Osteocyte (in vitro differentiated cells): ENCODE data around the gene OR4K2. TPM values are rescaled to one million over a fixed set of nuclear protein-coding genes. Genes with fewer than 3 reads are reported as not detected.
"Not testable (repeated sequence)": the region's sequence is repeated elsewhere in the genome, so short reads cannot be mapped to it uniquely, and the experiment has no call there.

Source experiments
- DNase-seq: peaks from one replicate; pipeline ENCODE4 v3.0.0; 2021; ENCODE audit warnings: mixed read lengths; ENCODE audit not compliant: unreplicated experiment; ENCODE audit errors: extremely low spot score
- H3K27ac Mint-ChIP-seq: one replicate; pipeline ENCODE4 v1.8.0; 2021; ENCODE audit warnings: mild to moderate bottlenecking, mixed read lengths; ENCODE audit not compliant: unreplicated experiment
- H3K27me3 Mint-ChIP-seq: one replicate; pipeline ENCODE4 v1.8.0; 2021; ENCODE audit warnings: mixed read lengths; ENCODE audit not compliant: unreplicated experiment
- H3K36me3 Mint-ChIP-seq: one replicate; pipeline ENCODE4 v1.8.0; 2021; ENCODE audit warnings: mixed read lengths; ENCODE audit not compliant: unreplicated experiment
- H3K4me1 Mint-ChIP-seq: one replicate; pipeline ENCODE4 v1.8.0; 2021; ENCODE audit warnings: mixed read lengths; ENCODE audit not compliant: unreplicated experiment
- H3K4me3 Mint-ChIP-seq: one replicate; pipeline ENCODE4 v1.8.0; 2021; ENCODE audit warnings: mild to moderate bottlenecking, moderate library complexity, mixed read lengths; ENCODE audit not compliant: unreplicated experiment
- H3K9me3 Mint-ChIP-seq: one replicate; pipeline ENCODE4 v1.8.0; 2021; ENCODE audit warnings: mixed read lengths; ENCODE audit not compliant: unreplicated experiment
- long read RNA-seq: library from polyadenylated mRNA; unstranded; transcript quantifications from one replicate; pipeline ENCODE4 v2.0.0, GENCODE V29; 2021
- total RNA-seq: library from RNA; stranded (reverse); gene quantifications from 2 replicates; pipeline ENCODE4 v1.2.1, GENCODE V29; 2021
- TF ChIP-seq, protein P1 (sequence below): fragments of 200-600 bp; sonication (generic); IDR thresholded peaks from 2 replicates; pipeline ENCODE4 v1.5.0; 2021; ENCODE audit warnings: antibody characterized with exemption, mild to moderate bottlenecking, moderate library complexity

OR4K2 gene
- total RNA-seq: not detected in 2 replicates
- long read RNA-seq: 0 reads

DNA sequence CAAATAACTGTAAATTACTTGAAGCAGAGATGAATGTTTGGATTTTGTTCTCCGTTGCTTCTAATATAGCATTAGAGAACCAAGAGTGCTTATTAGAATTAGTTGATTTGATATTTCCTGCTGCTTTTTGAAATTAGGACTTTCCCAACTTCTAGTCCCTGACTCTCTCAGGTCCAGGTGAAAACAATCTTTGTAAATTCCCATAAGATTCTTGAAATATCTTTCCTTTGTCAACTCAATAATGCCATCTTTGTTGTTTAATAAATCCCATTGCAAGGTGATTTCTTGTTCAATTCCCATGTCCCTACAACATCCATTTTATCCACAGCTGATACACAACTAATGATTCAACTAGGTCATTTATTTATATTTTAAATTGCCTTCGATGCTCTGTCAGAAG lies at the start of gene OR4K2:
OR4K2 (plus strand) TSS at position 301 of the 400 bp plus-strand sequence. CDS start 1,126 bp downstream, outside the sequence.
- Mint-ChIP-seq H3K27me3 (no peaks in the 10 kb centered on the region), H3K4me1 (no peaks in the 10 kb centered on the region), H3K4me3 (no peak within 1 kb of the TSS), H3K36me3 (no peaks in the 10 kb centered on the region), H3K27ac (no peak within 1 kb of the TSS), H3K9me3 (peaks cover 48% of the 10 kb centered on the region)
- TF ChIP-seq, protein P1, sequence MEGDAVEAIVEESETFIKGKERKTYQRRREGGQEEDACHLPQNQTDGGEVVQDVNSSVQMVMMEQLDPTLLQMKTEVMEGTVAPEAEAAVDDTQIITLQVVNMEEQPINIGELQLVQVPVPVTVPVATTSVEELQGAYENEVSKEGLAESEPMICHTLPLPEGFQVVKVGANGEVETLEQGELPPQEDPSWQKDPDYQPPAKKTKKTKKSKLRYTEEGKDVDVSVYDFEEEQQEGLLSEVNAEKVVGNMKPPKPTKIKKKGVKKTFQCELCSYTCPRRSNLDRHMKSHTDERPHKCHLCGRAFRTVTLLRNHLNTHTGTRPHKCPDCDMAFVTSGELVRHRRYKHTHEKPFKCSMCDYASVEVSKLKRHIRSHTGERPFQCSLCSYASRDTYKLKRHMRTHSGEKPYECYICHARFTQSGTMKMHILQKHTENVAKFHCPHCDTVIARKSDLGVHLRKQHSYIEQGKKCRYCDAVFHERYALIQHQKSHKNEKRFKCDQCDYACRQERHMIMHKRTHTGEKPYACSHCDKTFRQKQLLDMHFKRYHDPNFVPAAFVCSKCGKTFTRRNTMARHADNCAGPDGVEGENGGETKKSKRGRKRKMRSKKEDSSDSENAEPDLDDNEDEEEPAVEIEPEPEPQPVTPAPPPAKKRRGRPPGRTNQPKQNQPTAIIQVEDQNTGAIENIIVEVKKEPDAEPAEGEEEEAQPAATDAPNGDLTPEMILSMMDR: no peak
- no peak for DNase-seq

DNA sequence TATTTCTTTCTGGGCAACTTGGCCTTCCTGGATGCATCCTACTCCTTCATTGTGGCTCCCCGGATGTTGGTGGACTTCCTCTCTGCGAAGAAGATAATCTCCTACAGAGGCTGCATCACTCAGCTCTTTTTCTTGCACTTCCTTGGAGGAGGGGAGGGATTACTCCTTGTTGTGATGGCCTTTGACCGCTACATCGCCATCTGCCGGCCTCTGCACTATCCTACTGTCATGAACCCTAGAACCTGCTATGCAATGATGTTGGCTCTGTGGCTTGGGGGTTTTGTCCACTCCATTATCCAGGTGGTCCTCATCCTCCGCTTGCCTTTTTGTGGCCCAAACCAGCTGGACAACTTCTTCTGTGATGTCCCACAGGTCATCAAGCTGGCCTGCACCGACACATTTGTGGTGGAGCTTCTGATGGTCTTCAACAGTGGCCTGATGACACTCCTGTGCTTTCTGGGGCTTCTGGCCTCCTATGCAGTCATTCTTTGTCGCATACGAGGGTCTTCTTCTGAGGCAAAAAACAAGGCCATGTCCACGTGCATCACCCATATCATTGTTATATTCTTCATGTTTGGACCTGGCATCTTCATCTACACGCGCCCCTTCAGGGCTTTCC lies 47.2 kb upstream of the OR4K2 start:
- H3K4me3 Mint-ChIP-seq, H3K4me1 Mint-ChIP-seq, H3K36me3 Mint-ChIP-seq, DNase-seq, H3K27me3 Mint-ChIP-seq, H3K27ac Mint-ChIP-seq: not testable (repeated sequence)
- H3K9me3 Mint-ChIP-seq: peaks cover 22% of the 10 kb centered on the region

DNA sequence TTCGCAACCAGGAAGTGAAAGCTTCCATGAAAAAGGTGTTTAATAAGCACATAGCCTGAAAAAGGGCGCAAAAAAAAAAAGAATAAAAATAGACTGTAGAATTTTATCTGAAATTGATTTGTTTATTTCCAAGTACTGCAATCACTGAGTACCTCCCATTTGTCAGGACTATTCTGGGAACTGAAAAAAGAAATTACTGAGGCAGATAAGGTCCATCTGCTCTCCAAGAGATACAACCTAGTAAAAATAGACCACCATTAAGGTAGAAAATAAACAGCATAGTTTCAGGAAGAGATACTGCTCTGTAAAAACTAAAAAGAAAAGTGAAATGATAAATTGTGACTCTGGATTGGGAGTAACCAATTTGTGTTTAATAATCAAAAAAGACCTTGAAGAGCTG lies 46.6 kb upstream of the OR4K2 start:
- no peak for DNase-seq
- TF ChIP-seq, protein P1: no peak
- H3K36me3 Mint-ChIP-seq: no peaks in the 10 kb centered on the region
- no peaks in the 10 kb centered on the region for H3K27me3 Mint-ChIP-seq
- H3K4me1 Mint-ChIP-seq: no peaks in the 10 kb centered on the region
- H3K9me3 Mint-ChIP-seq: peaks cover 28% of the 10 kb centered on the region
- H3K27ac Mint-ChIP-seq: no peak overlapping the region
- H3K4me3 Mint-ChIP-seq: no peak overlapping the region

DNA sequence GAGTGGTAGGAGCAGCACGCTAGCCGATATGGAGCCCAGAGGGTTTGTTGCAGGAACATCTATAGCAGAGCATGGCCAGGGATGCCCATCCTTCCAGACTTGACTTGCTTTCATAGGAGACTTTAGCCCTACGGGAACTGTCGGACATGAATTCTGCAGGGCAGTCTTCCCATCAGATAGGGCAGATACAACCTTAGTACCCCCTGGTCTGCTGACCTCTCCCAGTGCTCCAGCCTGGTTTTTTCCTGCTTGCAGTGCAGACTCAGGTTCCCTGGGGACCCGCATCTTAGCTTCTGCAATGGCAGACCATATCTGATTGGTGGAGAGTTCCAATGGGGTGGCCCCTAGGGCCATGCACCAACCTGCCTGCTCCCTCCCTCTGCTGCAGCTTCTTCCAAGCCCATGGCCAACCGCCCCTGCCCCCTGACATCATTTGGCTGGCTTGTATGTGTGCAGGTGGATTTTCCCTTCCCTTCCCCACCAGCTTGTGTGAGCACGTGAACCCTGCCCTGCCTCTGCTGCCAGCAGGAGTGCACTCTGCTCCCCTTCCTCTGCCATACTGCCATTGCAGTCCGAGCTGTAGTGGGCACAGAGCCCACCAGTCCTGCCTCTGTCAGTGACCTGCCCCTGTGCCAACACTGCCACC lies 40.6 kb upstream of the OR4K2 start:
- not testable (repeated sequence) for H3K27me3 Mint-ChIP-seq, H3K4me3 Mint-ChIP-seq, H3K4me1 Mint-ChIP-seq, H3K27ac Mint-ChIP-seq, DNase-seq, H3K36me3 Mint-ChIP-seq
- peaks cover 31% of the 10 kb centered on the region for H3K9me3 Mint-ChIP-seq

- no peak overlapping the region for H3K4me3 Mint-ChIP-seq
- H3K36me3 Mint-ChIP-seq: no peaks in the 10 kb centered on the region
- no peak overlapping the region for H3K27ac Mint-ChIP-seq
- no peaks in the 10 kb centered on the region for H3K27me3 Mint-ChIP-seq
- no peak for DNase-seq
- no peaks in the 10 kb centered on the region for H3K4me1 Mint-ChIP-seq
- TF ChIP-seq, protein P1: no peak
- peaks cover 18% of the 10 kb centered on the region for H3K9me3 Mint-ChIP-seq
These were observed 36.5 kb upstream of the OR4K2 start for GRCh38 chr14:19838433-19838832.

DNA sequence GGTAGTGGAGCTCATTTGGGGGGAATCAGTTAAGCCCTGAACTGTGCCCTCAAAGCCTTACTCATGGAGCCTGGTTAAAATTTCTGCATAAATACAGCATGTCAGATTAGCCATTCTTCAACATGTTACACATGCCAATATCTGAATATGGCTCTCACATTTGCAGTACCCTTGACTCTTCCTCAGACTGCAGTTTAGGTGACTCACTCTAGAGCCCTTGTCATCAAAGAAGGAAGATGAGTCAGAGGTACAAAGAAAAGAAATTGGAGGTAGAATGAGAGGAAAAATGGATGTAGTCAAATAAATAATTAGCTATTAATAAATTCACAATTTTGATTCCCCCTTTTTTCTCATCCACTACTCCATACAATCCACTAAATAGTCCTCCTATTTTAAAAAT lies 23.6 kb upstream of the OR4K2 start:
- peaks cover 73% of the 10 kb centered on the region for H3K9me3 Mint-ChIP-seq
- peaks cover 1% of the 10 kb centered on the region for H3K36me3 Mint-ChIP-seq
- H3K27ac Mint-ChIP-seq: no peak overlapping the region
- no peaks in the 10 kb centered on the region for H3K27me3 Mint-ChIP-seq
- H3K4me3 Mint-ChIP-seq: no peak overlapping the region
- TF ChIP-seq, protein P1: no peak
- no peaks in the 10 kb centered on the region for H3K4me1 Mint-ChIP-seq
- no peak for DNase-seq

GRCh38 chr14:19866061-19866669 lies 8.8 kb upstream of the OR4K2 start:
- DNase-seq, H3K4me1 Mint-ChIP-seq, H3K4me3 Mint-ChIP-seq, H3K27me3 Mint-ChIP-seq, H3K36me3 Mint-ChIP-seq, H3K27ac Mint-ChIP-seq: not testable (repeated sequence)
- peaks cover 17% of the 10 kb centered on the region for H3K9me3 Mint-ChIP-seq
